SU-DHL-6 (cell line): ENCODE data around the gene NACC2.

Source experiments
- CTCF ChIP-seq: fragments of 200-600 bp; sonication (generic); IDR thresholded peaks from one replicate; pipeline ENCODE4 v1.5.1; 2017; ENCODE audit warnings: antibody characterized with exemption, mild to moderate bottlenecking, low read length, moderate library complexity; ENCODE audit not compliant: insufficient read depth, poor library complexity, severe bottlenecking
- EZH2phosphoT487 ChIP-seq: fragments of 200-600 bp; sonication (generic), shearing (Covaris generic); conservative IDR thresholded peaks from 2 replicates; pipeline ENCODE4 v1.6.1; 2018; ENCODE audit warnings: mild to moderate bottlenecking, antibody characterized with exemption, low read length, moderate library complexity, mixed read lengths

- TF ChIP-seq CTCF, result no peak
- TF ChIP-seq EZH2phosphoT487, result no peak
Observed at GRCh38 chr9:136075134-136075841, 19.8 kb downstream of the NACC2 start.
